ENCODE measurements around the gene KLHL6. TPM values are rescaled to one million over a fixed set of nuclear protein-coding genes. Genes with fewer than 3 reads are reported as not detected.

Gene KLHL6
- total and polyA plus RNA-seq, 10 of the 15 experiments (the other 5 are each of a cell fraction or from before 2014, with no cell fraction given), result 4.0 to 91.8 (median 24.4) TPM

DNA sequence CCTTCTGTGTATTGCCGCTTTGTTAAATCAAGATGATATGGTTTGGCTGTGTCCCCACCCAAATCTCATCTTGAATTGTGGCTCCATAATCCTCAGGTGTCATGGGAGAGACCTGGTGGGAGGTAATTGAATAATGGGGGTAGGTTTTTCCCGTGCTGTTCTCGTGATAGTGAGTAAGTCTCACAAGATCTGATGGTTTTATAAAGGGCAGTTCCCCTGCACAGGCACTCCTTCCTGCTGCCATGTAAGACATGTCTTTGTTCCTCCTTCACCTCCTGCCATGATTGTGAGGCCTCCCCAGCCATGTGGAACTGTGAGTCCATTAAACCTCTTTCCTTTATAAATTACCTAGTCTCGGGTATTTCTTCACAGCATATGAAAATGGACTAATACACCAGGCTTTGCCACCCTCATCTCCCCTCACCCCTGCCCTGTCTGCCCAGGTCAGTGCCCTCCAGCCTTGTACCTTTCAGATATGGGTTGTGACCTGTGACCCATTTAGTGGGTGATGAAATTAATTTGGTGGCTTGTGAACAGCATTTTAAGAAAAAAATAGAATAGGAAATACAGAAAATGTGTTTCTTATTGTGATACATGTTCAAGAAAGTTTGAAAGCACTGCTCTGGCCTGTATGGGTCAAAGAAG is 71.0 kb downstream of the KLHL6 start:
- Histone ChIP-seq H3K9me3 (replicated peaks; ENCODE audit: control insufficient read depth, insufficient read depth, low read length) (no peaks in the 10 kb centered on the region), H3K9ac (ENCODE audit: control insufficient read depth, insufficient read depth, low read length) (no peak overlapping the region), H3K27me3 (replicated peaks in 1 of 2; ENCODE audit: control insufficient read depth in 2 of 2, insufficient read depth in 2 of 2, low read length in 1 of 2) (no peaks in the 10 kb centered on the region), H3K79me2 (ENCODE audit: control insufficient read depth, insufficient read depth, low read length) (no peaks in the 10 kb centered on the region), H2AFZ (ENCODE audit: control insufficient read depth, low read depth, low read length) (no peak overlapping the region), H3K4me2 (ENCODE audit: control insufficient read depth, insufficient read depth) (no peak overlapping the region), H3K4me1 (ENCODE audit: control insufficient read depth, insufficient read depth, low read length) (no peaks in the 10 kb centered on the region), H3K27ac (ENCODE audit: control insufficient read depth, insufficient read depth) (no peak overlapping the region), H3K4me3 (no peak overlapping the region), H4K20me1 (ENCODE audit: control insufficient read depth, insufficient read depth) (no peaks in the 10 kb centered on the region), H3K36me3 (ENCODE audit: control insufficient read depth in 2 of 2, insufficient read depth in 2 of 2, low read length in 1 of 2) (no peaks in the 10 kb centered on the region)
- TF ChIP-seq, protein P1, sequence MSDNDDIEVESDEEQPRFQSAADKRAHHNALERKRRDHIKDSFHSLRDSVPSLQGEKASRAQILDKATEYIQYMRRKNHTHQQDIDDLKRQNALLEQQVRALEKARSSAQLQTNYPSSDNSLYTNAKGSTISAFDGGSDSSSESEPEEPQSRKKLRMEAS (IDR thresholded peaks at IDR 0.05; ENCODE audit: low read depth, low read length), result no peak
- TF ChIP-seq LARP7 (IDR thresholded peaks at IDR 0.05) (no peak), HDAC6 (IDR thresholded peaks at IDR 0.05; ENCODE audit: unreplicated experiment) (no peak), POLR2AphosphoS2 (IDR thresholded peaks at IDR 0.05; ENCODE audit: low read depth, low read length) (0 out of 2 replicates have a peak, but pooled peaks have one; percentile 42), HDAC2 (IDR thresholded peaks at IDR 0.05) (no peak), RAD51 (IDR thresholded peaks at IDR 0.05) (no peak), YBX1 (IDR thresholded peaks at IDR 0.05) (no peak), MYC (IDR thresholded peaks at IDR 0.05; ENCODE audit: insufficient read depth, insufficient read length, insufficient replicate concordance, low read length, severe bottlenecking) (no peak)
- TF ChIP-seq, protein P2, sequence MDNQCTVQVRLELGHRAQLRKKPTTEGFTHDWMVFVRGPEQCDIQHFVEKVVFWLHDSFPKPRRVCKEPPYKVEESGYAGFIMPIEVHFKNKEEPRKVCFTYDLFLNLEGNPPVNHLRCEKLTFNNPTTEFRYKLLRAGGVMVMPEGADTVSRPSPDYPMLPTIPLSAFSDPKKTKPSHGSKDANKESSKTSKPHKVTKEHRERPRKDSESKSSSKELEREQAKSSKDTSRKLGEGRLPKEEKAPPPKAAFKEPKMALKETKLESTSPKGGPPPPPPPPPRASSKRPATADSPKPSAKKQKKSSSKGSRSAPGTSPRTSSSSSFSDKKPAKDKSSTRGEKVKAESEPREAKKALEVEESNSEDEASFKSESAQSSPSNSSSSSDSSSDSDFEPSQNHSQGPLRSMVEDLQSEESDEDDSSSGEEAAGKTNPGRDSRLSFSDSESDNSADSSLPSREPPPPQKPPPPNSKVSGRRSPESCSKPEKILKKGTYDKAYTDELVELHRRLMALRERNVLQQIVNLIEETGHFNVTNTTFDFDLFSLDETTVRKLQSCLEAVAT (IDR thresholded peaks at IDR 0.05), result no peak
- in situ Hi-C loops (cut with MboI), result no loop called here
- SMC1A ChIA-PET (ENCODE audit: uncharacterized antibody, unreplicated experiment), result interaction anchor here (1.0 to 1.8 kb wide), 9 partner anchors 8 to 110 kb away, joined by 3 to 7 read pairs (median 4); no protein-coding TSS in a partner anchor
- DNase-seq (ENCODE audit: low read depth, low spot score) (no peak), ATAC-seq (no peak), FAIRE-seq (no peak)
- 44% methylated on average over 4 of the region's 4 CpGs for WGBS (ENCODE audit: insufficient coverage, insufficient replicate concordance, low lambda C conversion rate, missing lambda C conversion rate)
- CTCF ChIA-PET, result interaction anchor here (1.3 to 1.6 kb wide), 3 partner anchors 31 to 110 kb away, joined by 3 to 4 read pairs (median 3); no protein-coding TSS in a partner anchor
- RAD21 ChIA-PET (ENCODE audit: unreplicated experiment), result interaction anchor here (1.0 to 1.6 kb wide), 4 partner anchors 57 to 95 kb away, joined by 3 to 6 read pairs (median 4); no protein-coding TSS in a partner anchor
- BruUV-seq (replicated peaks), result no TSS peak
- intact Hi-C loops (cut with micrococcal nuclease; ENCODE audit: unreplicated experiment), result loop anchor here (5.0 kb wide), 1 partner anchor 108 kb away; no protein-coding TSS in a partner anchor
- POLR2A ChIA-PET, result interaction anchor here (1.2 to 1.5 kb wide), 2 partner anchors 10 to 29 kb away, joined by 4 to 8 read pairs; no protein-coding TSS in a partner anchor
